NCI-H1436 (cell line): ENCODE measurements around the gene RHOU.
A peak's percentile ranks its signal among the peaks of the same experiment; 100 is the strongest.
"Not testable (repeated sequence)": the region's sequence is repeated elsewhere in the genome, so short reads cannot be mapped to it uniquely, and the experiment has no call there.

Experiments
- DNase-seq: peaks from one replicate; lab custom pipeline; 2025; lab: John Stamatoyannopoulos, UW

Gene RHOU

DNA sequence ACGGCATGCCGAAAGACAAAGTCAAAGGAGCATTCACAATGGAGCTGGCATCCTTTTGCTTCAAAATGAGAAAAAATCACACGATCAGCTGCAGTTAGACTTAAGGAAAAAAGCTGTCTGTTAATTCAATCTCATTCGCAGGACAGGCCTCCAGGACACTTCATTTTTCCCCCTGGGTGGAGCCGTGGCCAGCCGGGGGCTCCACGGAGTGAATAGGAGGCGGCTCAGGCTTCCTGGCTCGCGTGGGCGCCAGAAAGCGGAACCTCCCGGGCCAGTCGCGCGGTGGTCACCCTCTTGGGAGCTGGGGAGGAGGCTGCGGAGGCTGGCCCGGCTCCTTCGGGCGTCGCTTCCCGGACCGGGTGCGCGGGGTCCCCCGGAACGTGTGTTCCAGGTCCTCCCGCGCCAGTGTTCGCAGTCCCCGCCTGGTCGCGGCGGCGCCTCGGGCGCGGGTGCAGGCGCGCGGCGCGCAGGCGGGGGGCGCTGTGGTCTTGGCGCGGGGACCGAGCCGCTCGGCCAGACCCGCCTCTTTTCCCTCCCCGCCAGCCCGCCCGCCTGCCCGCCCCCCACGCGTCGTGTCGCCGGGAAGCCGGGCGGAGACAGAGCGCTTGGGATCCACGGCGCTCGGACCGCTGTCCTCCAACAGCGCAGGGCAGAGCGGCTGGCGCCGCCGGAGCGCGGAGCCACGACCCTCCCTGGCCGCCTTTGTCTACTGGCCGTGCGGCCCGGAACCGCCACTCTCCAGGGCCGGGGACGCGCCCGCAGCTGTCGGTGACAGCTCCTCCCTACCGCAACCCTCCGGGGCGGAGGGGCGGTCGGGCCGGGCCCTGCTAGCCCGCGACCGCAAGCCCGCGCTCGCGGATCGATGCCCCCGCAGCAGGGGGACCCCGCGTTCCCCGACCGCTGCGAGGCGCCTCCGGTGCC is at the start of gene RHOU:
Gene RHOU (plus strand): TSS at position 599 of the 921 bp plus-strand sequence. CDS start 264 bp downstream, at position 863.
- DNase-seq, result peak; percentile 48

DNA sequence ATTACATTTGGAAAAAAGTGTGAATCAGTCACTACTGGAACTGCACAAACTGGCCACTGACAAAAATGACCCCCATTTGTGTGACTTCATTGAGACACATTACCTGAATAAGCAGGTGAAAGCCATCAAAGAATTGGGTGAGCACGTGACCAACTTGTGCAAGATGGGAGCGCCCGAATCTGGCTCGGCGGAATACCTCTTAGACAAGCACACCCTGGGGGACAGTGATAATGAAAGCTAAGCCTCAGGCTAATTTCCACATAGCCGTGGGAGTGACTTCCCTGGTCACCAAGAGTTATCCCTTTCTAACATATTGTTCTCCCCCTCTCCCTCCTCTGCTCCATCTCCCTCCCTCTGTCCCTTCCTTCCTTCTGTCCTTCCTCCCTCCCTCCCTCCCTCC is 47.7 kb upstream of the RHOU start:
- DNase-seq, result peak; percentile 38

DNA sequence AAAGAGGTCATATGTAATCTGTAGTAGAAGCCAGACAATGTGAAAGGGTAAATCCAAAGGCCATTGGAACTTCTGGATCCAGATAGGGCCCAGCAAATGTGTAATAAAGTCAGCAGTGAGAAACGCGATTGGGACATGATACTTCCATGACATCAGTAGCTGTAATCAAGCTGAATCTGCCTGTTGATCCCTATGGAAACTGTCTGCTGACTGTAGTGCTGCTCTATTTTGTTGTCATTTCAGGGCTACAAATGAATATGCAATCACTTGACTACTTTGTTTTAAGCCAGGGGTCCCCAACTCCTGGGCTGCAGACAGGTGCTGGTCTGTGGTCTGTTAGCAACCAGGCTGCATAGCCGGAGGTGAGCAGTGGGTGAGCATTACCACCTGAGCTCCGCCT is 46.0 kb upstream of the RHOU start:
- DNase-seq, result no peak

DNA sequence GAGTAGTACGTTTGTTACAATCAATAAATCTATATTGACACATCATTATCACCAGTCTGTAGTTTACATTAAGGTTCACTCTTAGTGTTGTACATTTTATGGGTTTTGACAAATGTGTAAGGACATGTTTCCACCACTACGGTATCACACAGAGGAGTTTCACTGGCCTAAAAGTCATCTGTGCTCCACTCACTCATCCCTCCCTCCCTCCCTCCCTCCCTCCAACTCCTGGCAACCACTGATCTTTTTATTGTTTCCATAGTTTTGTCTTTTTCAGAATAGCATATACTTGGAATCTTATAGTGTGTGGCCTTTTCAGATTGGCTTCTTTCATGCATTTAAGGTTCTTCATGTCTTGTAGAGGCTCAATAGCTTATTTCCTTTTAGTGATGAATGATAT is 44.1 kb upstream of the RHOU start:
- DNase-seq, result no peak

DNA sequence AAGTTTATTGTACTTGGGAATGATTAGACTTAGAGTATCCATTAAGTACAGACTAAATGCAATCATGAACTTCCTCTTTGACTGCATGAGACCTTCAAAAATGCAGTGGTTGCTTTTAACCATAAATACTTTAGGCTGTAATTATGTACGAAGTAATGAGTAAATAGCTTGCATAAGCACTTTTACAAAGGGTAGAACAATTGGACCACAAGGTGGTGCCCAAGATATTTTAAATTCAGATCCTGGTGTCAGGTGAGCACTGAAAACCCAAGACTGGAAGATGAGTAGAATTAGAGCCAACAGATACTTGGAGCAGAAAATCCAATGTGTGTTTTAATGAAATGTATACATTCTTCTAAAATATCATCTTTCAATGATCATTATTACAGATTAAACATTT is 43.4 kb upstream of the RHOU start:
- DNase-seq, result peak; percentile 40

DNA sequence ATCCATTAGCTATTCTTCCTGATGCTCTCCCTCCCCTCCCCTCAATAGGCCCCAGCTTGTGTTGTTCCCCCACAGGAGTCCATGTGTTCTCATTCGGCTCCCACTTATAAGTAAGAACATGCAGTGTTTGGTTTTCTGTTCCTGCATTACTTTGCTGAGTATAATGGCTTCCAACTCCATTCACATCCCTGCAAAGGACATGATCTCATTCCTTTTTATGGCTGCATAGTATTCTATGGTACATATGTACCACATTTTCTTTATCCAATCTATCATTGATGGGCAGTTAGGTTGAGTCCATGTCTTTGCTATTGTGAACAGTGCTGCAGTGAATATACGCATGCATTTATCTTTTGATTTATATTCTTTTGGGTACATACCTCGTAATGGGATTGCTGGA is 40.8 kb upstream of the RHOU start:
- not testable (repeated sequence) for DNase-seq

DNA sequence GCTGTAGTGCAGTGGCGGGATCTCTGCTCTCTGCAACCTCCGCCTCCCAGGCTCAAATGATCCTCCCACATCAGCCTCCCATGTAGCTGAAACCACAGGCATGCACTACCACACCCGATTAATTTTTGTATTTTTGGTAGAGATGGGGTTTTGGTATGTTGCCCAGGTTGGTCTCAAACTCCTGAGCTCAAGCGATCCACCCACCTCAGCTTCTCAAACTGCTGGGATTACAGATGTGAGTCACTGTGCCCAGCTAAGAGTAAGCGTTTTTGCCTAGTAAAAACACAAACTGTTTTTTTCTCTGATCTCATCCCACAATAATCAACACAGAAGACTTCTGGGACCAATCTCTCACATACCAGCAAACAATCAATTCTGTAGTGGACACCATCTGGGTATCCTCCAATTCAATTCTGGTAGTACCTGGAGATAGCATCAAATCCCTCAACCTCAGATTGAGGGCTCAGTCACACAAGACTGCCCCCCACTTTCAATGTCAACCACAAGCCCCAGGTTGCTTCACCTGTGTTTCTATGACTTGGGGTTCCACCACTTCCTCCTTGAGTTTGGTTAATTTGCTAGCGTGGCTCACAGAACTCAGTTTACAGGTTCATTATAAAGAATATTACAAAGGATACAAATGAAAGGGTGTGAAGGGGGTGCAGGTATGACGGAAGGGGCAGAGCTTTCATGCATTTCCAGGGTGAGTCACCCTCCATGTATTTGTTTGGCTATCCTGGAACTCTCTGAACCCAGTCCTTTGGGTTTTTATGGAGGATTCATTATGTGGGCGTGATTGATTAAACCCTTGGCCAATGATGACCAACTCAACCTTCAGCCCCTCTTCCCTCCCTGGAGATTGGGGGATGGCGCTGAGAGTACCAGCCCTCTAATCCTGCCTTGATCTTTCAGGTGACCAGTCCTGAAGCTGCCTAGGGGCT is 40.0 kb upstream of the RHOU start:
- DNase-seq, result no peak

DNA sequence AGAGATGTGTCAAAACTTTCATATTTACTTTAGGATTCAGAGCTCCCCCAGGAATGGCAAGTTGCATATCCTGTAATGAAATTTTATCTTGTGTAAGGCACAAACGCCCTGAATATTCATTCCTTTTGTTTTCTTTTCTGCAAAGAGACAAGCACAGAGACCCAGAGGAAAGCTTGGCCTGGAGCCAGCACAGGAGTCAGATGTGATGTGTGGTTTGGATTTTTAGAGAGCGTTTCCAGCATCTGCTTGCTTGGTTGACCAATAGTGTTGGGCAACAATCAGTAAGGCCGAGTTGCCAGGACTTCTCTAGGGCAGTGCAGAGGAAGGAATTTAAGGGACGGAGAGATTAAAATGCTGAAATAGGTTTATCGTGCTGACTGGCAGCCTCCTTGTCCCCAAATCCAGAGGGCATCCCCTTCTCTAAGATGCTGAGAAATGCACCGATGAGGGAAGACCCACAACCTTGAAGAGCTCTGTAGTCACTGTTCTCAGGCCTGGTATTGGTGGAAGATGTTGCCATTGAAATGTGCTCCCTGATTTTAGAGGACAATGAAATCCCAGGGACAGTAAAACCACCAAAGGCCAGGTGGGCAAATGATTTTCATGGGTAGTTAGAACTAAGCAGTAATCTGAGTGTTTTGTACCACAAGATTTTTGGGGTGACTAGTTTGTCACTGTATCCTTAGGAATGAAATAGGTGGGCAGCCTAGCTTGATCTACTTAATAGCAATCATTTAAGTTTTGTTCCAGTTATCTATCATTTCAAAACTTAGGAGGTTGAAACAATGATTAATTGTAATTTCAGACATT is 37.9 kb upstream of the RHOU start:
- DNase-seq, result no peak

DNA sequence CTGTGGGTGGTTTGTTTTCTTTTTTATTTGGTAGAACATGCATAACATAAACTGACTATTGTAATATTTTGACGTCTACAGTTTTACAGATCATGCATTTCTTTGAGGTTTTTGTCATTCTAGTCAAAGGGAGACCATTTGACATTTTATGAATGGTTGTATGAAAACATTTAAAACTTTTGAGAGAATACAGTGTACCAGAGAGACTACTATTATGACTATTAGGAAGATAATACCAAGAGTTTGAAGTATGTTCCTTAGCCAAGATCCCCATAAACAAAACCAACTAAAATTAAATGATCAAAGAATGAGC is 37.3 kb upstream of the RHOU start:
- DNase-seq, result no peak

DNA sequence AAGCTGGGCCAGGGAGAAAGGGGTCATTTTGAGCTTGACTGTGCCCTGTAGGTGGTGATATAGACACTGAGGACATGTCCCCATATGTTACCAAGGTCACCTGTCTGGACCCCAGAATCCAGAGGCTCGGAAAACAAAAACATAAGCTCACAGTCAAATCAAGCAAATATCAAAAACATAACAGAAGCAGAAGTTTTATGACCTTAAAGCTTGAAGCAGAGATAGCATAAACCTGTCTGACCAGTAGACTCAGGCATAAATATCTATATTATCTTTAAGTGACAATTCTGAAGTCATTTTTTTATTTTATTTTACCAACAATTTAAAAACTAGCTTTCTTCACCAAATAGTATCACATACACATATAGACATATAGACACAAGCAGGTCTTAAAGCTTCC is 32.8 kb upstream of the RHOU start:
- no peak for DNase-seq

DNA sequence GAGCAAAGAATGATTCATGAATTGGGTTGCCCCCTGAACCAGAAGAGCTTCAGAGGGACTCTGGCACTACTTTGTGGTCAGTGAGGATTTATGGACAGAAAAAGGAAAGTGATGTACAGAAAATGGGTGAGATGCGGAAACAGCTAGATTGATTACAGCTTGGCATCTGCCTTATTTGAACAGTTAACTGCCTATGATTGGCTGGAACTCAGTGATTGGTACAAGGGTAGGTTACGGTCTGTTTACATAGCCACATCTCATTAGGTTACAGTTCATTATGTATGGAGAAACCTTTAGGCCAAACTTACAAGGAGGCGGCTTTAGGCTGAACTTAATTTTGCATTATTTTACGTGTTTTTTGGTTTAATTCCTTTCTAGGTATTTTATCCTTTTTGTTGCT is 29.0 kb upstream of the RHOU start:
- DNase-seq, result no peak

DNA sequence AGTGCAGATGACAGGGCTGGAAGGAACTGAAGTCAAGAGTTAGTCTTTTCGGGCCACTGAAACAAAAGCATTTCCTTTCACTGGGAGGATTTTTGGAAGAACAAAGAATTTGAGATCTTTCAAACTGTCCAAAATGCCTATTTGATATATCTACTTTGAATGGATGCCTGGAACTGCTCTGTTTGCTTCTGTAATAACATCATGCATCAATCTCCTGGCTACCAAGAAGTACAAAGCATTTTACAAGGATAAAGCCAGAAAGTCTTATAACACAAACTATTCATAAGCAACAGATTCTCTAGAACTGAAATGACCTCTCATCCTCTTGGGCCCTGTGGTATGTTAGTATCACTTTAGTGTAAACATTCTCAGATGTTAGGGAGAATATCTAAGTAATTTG is 18.2 kb upstream of the RHOU start:
- DNase-seq, result no peak

DNA sequence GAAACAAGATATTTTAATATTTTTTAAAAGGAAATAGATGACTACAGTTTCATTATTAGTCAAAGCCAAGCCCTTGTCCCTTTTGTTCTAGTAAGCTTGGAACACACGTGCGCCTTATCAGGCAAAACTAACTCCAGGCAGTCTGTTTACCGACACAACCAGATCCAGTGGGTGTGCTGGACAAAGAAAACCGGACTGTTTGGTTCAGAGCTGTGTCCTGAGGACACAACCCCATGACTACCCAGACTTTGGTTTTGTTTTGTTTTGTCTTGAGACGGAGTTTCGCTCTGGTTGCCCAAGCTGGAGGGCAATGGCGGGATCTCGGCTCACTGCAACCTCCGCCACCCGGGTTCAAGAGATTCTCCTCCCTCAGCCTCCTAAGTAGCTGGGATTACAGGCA is 13.9 kb upstream of the RHOU start:
- no peak for DNase-seq

DNA sequence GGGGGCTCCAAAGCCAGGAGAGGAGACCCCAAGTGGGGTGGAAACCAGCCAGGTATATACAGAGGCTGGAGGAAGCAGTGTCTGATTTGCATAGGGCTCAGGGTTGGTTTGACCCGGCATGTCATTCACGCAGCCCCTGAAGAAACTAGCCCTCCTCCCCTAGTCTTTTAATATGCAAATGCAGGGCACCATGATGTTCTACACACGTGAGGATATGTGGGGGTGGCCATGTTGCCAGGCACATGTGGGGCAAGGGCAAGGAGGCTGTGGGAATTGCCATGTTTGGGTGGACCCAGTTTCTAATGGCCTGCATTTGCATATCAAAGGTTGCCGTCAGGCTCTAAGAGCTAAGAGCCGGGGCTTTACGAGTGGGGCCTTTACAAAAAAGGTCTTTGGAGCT is 12.0 kb upstream of the RHOU start:
- DNase-seq, result no peak

DNA sequence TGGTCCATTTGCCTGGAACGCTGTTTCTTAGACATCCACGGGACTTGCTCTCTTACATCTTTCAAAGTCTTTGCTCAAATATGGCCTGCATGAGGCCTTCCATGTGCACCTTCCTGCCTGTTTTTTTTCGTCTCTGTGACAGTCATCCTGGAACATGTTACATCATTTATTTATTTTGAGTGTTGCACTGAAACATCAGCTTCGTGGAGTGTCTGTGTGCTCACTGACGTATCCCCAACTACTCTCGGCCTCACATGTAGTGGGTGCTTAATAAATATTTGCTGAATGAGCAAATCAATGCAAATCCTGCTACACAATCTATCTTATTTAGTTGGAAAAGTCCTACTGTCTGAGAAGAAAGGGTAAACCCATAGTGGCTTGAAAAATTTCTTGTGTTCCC is 11.4 kb upstream of the RHOU start:
- DNase-seq, result no peak

DNA sequence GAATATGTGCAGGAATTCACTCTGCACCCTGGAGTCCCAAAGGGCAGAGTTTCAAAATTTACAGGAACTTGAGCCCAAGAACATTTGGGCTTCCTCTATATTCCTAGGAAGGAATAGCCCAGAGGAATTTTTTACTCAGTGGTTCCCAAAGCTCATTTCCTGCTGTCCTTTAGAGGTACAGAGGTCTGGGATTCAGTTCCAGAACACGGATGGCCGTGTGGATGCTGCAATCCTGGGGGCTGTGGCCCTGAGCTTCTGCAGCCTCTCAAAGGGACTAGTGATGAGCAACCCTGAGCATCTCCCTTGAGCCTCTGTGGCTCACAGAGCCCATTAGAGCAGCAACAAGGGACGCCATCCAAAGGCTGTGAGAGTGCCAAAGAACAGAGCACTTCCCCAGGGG is 10.1 kb upstream of the RHOU start:
- no peak for DNase-seq

DNA sequence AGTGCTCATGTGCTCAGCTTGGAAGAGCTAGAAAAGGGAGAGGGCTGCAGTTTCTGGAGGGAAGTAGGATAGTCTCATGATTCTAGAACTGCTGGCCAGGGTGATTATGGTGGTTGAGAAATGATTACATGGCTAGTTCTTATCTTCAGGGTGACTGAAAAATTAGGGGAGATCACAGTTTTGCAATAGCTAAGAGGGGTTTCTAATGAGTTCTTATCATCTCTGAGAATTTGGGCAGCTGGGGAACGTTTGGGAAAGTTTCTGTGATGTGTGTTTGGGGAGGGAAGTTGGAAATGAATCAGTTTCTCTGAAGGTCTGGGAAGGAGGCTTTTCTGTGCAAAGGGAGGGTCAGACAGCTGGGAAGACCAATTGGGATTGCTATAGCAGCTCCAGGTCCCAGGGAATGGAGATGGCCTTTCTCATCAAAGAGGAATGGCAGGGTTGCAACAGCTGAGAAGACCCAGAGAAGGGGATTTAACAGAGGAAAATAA is 7.6 kb upstream of the RHOU start:
- DNase-seq, result no peak

DNA sequence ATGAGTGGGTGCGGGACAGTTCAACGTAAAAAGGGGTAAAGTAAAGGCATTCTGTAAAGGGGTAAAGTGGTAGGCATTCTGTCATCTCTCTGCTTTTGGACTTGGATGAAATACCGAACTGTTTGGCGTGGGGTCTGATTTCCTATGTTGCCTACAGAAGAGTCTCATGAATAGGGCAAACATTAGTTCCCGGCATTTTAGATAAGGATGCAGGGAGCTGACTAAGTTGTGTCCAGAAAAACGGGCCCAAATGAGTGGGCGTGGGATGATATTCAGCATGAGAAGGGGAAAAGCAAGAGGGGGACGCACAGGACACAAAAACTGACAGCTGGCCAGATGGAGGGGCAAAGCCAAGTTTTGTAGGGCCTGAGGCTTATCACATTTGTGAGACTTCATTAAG is 2.9 kb upstream of the RHOU start:
- no peak for DNase-seq

DNA sequence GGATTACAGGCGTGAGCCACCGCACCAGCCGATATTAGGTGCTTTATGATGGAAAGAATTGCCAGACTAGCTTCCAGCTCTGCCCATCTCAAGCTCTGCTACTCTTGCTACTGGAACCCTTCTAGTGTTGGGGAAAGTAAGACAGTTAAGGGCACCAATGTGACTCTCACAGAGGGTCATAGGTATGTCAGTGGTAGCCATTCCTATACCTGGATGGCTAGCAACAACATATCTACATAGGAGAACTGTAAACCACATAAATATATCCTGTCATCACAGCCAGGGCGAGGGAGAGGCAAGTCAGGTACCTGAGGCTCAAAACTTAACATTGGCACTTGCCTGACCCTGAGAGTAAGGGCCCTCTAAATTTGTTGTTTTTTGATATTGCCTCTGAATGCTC is 1.7 kb upstream of the RHOU start:
- no peak for DNase-seq

DNA sequence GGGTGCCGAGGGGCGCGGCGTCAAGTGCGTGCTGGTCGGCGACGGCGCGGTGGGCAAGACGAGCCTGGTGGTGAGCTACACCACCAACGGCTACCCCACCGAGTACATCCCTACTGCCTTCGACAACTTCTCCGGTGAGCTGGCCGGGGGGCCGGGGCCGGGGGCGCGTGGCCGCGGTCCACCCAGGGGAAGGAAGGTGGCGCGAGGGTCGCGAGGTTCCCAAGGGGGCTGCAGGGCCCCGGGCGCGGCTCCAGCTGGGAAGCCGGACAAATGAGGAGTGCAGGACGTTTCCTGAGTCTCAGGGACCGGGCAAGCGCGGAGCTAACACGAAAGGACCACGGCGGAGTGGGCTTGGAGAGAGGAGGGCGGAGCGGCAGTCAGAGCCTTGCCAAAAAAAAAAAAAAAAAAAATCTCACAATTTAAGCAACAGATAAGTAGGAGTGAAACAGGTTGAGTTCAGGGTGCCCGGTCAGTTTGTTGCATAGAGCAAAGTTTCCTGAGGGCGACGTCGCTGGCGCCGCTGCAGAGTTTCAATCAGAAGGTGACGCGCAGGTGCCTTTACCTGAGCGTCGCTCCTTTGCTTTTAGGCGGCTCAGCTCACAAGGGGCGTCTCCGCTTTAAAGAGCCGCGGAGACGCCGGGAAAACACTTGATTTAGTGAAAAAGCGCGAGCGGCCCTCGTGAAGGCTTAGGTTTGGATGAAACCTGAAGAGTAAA is 750 bp downstream of the RHOU start:
- peak; percentile 27 for DNase-seq

DNA sequence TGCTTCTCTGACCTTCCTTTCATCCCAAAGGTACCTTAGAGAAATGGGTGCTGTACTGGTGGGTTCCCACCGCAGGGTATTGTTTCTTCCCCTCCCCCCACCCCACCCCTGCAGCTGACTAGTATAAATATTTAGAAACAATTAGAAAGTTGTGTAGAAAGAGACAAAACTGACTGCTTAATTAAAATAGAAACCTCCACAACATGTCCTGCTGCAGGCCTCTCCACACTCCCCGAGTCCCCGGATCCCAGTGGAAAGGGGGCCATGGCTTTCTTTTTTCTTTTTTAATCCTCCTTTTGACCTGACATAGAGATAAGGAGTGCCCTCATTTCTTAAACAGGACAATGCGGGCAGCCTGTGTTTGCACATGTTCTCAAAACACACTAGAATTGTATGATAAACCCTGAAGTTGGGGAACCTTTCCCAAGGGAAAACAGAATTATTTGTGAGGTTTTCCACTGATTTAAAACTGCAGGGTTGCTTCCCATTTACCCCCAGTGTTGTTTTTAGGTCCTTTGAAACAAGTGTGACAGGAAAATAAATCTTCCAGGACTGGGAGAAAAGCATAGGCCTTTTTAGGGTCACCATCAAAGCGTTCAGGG is 1.7 kb downstream of the RHOU start:
- no peak for DNase-seq
